HAP-1 (cell line): ENCODE measurements around the gene RASAL2.
A peak's percentile ranks its signal among the peaks of the same experiment; 100 is the strongest.
"Not testable (repeated sequence)": the region's sequence is repeated elsewhere in the genome, so short reads cannot be mapped to it uniquely, and the experiment has no call there.

Experiments
- DNase-seq, 2 experiments: peaks; one replicate each; pipeline ENCODE4 v3.0.0-alpha.2; 2016 to 2020; ENCODE audit warnings: low spot score in 2 of 2
- H3K27me3 ChIP-seq: fragments of 250-450 bp; sonication (Bioruptor Pico); 2 replicates; pipeline ENCODE4 v1.5.1; 2020; ENCODE audit warnings: low read depth, mild to moderate bottlenecking, moderate library complexity
- H3K36me3 ChIP-seq: fragments of 250-450 bp; sonication (Bioruptor Pico); replicated peaks from 2 replicates; pipeline ENCODE4 v1.5.1; 2020; ENCODE audit warnings: mild to moderate bottlenecking
- H3K4me1 ChIP-seq: fragments of 250-450 bp; sonication (Bioruptor Pico); 2 replicates; pipeline ENCODE4 v1.5.1; 2020; ENCODE audit warnings: mild to moderate bottlenecking
- H3K4me3 ChIP-seq: fragments of 250-450 bp; sonication (Bioruptor Pico); 2 replicates; pipeline ENCODE4 v1.5.1; 2020; ENCODE audit warnings: mild to moderate bottlenecking, moderate library complexity
- H3K9me3 ChIP-seq: fragments of 250-450 bp; sonication (Bioruptor Pico); 2 replicates; pipeline ENCODE4 v1.5.1; 2020; ENCODE audit warnings: mild to moderate bottlenecking, moderate library complexity
- in situ Hi-C: fragments of 300-500 bp; cut with MboI; formaldehyde crosslinking; loops from 3 replicates; pipeline ENCODE4 v1.14.3; 2020; ENCODE audit warnings: low sequenced_read_pairs, inconsistent platforms, mixed read lengths

The RASAL2 gene

GRCh38 chr1:178118524-178118923, 24.6 kb downstream of the RASAL2 start:
- no peak overlapping the region for H3K4me3 ChIP-seq
- in situ Hi-C loops: no loop called here
- H3K9me3 ChIP-seq: no peaks in the 10 kb centered on the region
- no peaks in the 10 kb centered on the region for H3K36me3 ChIP-seq
- no peaks in the 10 kb centered on the region for H3K27me3 ChIP-seq
- no peak for DNase-seq
- peaks cover 8% of the 10 kb centered on the region for H3K4me1 ChIP-seq

- H3K27me3 ChIP-seq: no peaks in the 10 kb centered on the region
- no peak for DNase-seq
- no peaks in the 10 kb centered on the region for H3K9me3 ChIP-seq
- no peak overlapping the region for H3K4me3 ChIP-seq
- no peaks in the 10 kb centered on the region for H3K36me3 ChIP-seq
- in situ Hi-C loops: no loop called here
- H3K4me1 ChIP-seq: peaks cover 8% of the 10 kb centered on the region
These were observed 25.7 kb downstream of the RASAL2 start for GRCh38 chr1:178119628-178120027.

- Histone ChIP-seq H3K36me3 (no peaks in the 10 kb centered on the region), H3K9me3 (no peaks in the 10 kb centered on the region), H3K4me1 (peaks cover 8% of the 10 kb centered on the region), H3K27me3 (no peaks in the 10 kb centered on the region), H3K4me3 (no peak overlapping the region)
- in situ Hi-C loops: no loop called here
- no peak for DNase-seq
These were observed 26.2 kb downstream of the RASAL2 start for GRCh38 chr1:178120088-178120487.

GRCh38 chr1:178120520-178121052, 26.7 kb downstream of the RASAL2 start:
- H3K4me3 ChIP-seq, DNase-seq, H3K36me3 ChIP-seq, H3K4me1 ChIP-seq, H3K9me3 ChIP-seq, H3K27me3 ChIP-seq, in situ Hi-C loops: not testable (repeated sequence)

- peak; percentile 48 to 89 for DNase-seq
- Histone ChIP-seq H3K4me1 (peaks cover 8% of the 10 kb centered on the region), H3K9me3 (no peaks in the 10 kb centered on the region), H3K4me3 (no peak overlapping the region), H3K27me3 (no peaks in the 10 kb centered on the region), H3K36me3 (no peaks in the 10 kb centered on the region)
- in situ Hi-C loops: no loop called here
These were observed 28.0 kb downstream of the RASAL2 start for GRCh38 chr1:178121883-178122282.

GRCh38 chr1:178122283-178122682, 28.4 kb downstream of the RASAL2 start:
- in situ Hi-C loops: no loop called here
- Histone ChIP-seq H3K9me3 (no peaks in the 10 kb centered on the region), H3K27me3 (no peaks in the 10 kb centered on the region), H3K36me3 (no peaks in the 10 kb centered on the region), H3K4me3 (no peak overlapping the region), H3K4me1 (peaks cover 8% of the 10 kb centered on the region)
- no peak for DNase-seq

- H3K36me3 ChIP-seq: no peaks in the 10 kb centered on the region
- H3K9me3 ChIP-seq: no peaks in the 10 kb centered on the region
- no peaks in the 10 kb centered on the region for H3K27me3 ChIP-seq
- H3K4me3 ChIP-seq: no peak overlapping the region
- peaks cover 8% of the 10 kb centered on the region for H3K4me1 ChIP-seq
- in situ Hi-C loops: no loop called here
- DNase-seq: no peak
These were observed 30.2 kb downstream of the RASAL2 start for GRCh38 chr1:178124115-178124514.

GRCh38 chr1:178126261-178126660, 32.4 kb downstream of the RASAL2 start:
- H3K4me1 ChIP-seq: peaks cover 8% of the 10 kb centered on the region
- in situ Hi-C loops: no loop called here
- DNase-seq: no peak
- H3K9me3 ChIP-seq: no peaks in the 10 kb centered on the region
- no peaks in the 10 kb centered on the region for H3K36me3 ChIP-seq
- H3K27me3 ChIP-seq: no peaks in the 10 kb centered on the region
- H3K4me3 ChIP-seq: no peak overlapping the region

- H3K4me1 ChIP-seq: peaks cover 5% of the 10 kb centered on the region
- H3K27me3 ChIP-seq: no peaks in the 10 kb centered on the region
- H3K9me3 ChIP-seq: no peaks in the 10 kb centered on the region
- in situ Hi-C loops: no loop called here
- no peak overlapping the region for H3K4me3 ChIP-seq
- no peaks in the 10 kb centered on the region for H3K36me3 ChIP-seq
- no peak for DNase-seq
These were observed 32.9 kb downstream of the RASAL2 start for GRCh38 chr1:178126741-178127185.

- no peaks in the 10 kb centered on the region for H3K36me3 ChIP-seq
- H3K4me3 ChIP-seq: no peak overlapping the region
- no peaks in the 10 kb centered on the region for H3K27me3 ChIP-seq
- H3K9me3 ChIP-seq: no peaks in the 10 kb centered on the region
- no peaks in the 10 kb centered on the region for H3K4me1 ChIP-seq
- in situ Hi-C loops: no loop called here
- DNase-seq: no peak
These were observed 33.7 kb downstream of the RASAL2 start for GRCh38 chr1:178127482-178128191.

GRCh38 chr1:178133239-178133989, 39.5 kb downstream of the RASAL2 start:
- no peak for DNase-seq
- in situ Hi-C loops: no loop called here
- Histone ChIP-seq H3K9me3 (no peaks in the 10 kb centered on the region), H3K27me3 (no peaks in the 10 kb centered on the region), H3K4me1 (no peaks in the 10 kb centered on the region), H3K4me3 (no peak overlapping the region), H3K36me3 (no peaks in the 10 kb centered on the region)

GRCh38 chr1:178134061-178134460, 40.2 kb downstream of the RASAL2 start:
- in situ Hi-C loops: no loop called here
- DNase-seq: no peak
- Histone ChIP-seq H3K9me3 (no peaks in the 10 kb centered on the region), H3K36me3 (no peaks in the 10 kb centered on the region), H3K27me3 (no peaks in the 10 kb centered on the region), H3K4me3 (no peak overlapping the region), H3K4me1 (no peaks in the 10 kb centered on the region)

- no peaks in the 10 kb centered on the region for H3K9me3 ChIP-seq
- DNase-seq: no peak
- in situ Hi-C loops: no loop called here
- no peaks in the 10 kb centered on the region for H3K27me3 ChIP-seq
- no peaks in the 10 kb centered on the region for H3K4me1 ChIP-seq
- no peak overlapping the region for H3K4me3 ChIP-seq
- no peaks in the 10 kb centered on the region for H3K36me3 ChIP-seq
These were observed 43.3 kb downstream of the RASAL2 start for GRCh38 chr1:178137238-178137637.

GRCh38 chr1:178142806-178143205, 48.9 kb downstream of the RASAL2 start:
- Histone ChIP-seq H3K9me3 (no peaks in the 10 kb centered on the region), H3K4me1 (no peaks in the 10 kb centered on the region)
- in situ Hi-C loops: no loop called here

More at GRCh38 chr1:178142806-178143205, 48.9 kb downstream of the RASAL2 start:
- DNase-seq: no peak
- H3K4me3 ChIP-seq: no peak overlapping the region
- H3K36me3 ChIP-seq: no peaks in the 10 kb centered on the region
- no peaks in the 10 kb centered on the region for H3K27me3 ChIP-seq
